ENCODE data around the gene GAP43.
"Not testable (repeated sequence)": the region's sequence is repeated elsewhere in the genome, so short reads cannot be mapped to it uniquely, and the experiment has no call there.

The GAP43 gene

GRCh38 chr3:115708540-115708939 lies 85.2 kb downstream of the GAP43 start:
- peaks cover 10% of the 10 kb centered on the region; the same call in 1 of the 2 replicates for H3K4me1 ChIP-seq (ENCODE audit: insufficient read depth, low read length)
- no peaks in the 10 kb centered on the region for H3K36me3 ChIP-seq (ENCODE audit: insufficient read depth, low read depth, low read length)
- no peaks in the 10 kb centered on the region for H3K9me3 ChIP-seq (ENCODE audit: insufficient read depth, low read depth, low read length)
- no peak overlapping the region for H3K4me3 ChIP-seq (ENCODE audit: low read length)
- H3K9ac ChIP-seq (ENCODE audit: low read depth, low read length) = no peak overlapping the region
- H3K27ac ChIP-seq (ENCODE audit: low read length) = no peak overlapping the region
- H3K27me3 ChIP-seq (ENCODE audit: insufficient read depth, low read length) = no peaks in the 10 kb centered on the region

- Histone ChIP-seq H3K9ac (ENCODE audit: low read depth, low read length) (no peak overlapping the region), H3K36me3 (ENCODE audit: insufficient read depth, low read depth, low read length) (no peaks in the 10 kb centered on the region), H3K9me3 (ENCODE audit: insufficient read depth, low read depth, low read length) (no peaks in the 10 kb centered on the region), H3K4me1 (ENCODE audit: insufficient read depth, low read length) (peaks cover 10% of the 10 kb centered on the region; the same call in 1 of the 2 replicates), H3K27ac (ENCODE audit: low read length) (no peak overlapping the region), H3K4me3 (ENCODE audit: low read length) (no peak overlapping the region), H3K27me3 (ENCODE audit: insufficient read depth, low read length) (no peaks in the 10 kb centered on the region)
These were observed 85.8 kb downstream of the GAP43 start for GRCh38 chr3:115709093-115709492.

DNA sequence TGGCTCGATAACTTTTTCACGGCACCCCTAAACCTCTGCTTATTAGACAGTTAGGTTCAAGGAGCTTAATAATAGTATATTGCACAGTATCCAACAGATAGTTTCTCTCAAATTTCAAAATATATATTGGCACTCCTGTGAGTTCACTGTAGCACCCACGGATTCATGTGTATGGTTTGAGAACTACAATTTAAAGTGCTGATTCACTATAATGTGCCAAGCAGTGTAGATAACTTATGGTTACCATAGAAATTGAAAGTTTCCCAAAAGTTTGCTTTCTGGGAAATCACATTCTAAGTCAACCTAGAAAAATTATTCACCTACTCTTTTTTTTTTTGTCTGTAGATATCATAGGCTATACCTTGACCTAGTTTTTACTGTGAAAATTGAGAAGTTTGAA lies 86.6 kb downstream of the GAP43 start:
- no peak overlapping the region for H3K4me3 ChIP-seq (ENCODE audit: low read length)
- no peak overlapping the region for H3K27ac ChIP-seq (ENCODE audit: low read length)
- no peak overlapping the region for H3K9ac ChIP-seq (ENCODE audit: low read depth, low read length)
- H3K9me3 ChIP-seq (ENCODE audit: insufficient read depth, low read depth, low read length) = no peaks in the 10 kb centered on the region
- peaks cover 10% of the 10 kb centered on the region; the same call in 1 of the 2 replicates for H3K4me1 ChIP-seq (ENCODE audit: insufficient read depth, low read length)
- no peaks in the 10 kb centered on the region for H3K36me3 ChIP-seq (ENCODE audit: insufficient read depth, low read depth, low read length)
- H3K27me3 ChIP-seq (ENCODE audit: insufficient read depth, low read length) = no peaks in the 10 kb centered on the region

DNA sequence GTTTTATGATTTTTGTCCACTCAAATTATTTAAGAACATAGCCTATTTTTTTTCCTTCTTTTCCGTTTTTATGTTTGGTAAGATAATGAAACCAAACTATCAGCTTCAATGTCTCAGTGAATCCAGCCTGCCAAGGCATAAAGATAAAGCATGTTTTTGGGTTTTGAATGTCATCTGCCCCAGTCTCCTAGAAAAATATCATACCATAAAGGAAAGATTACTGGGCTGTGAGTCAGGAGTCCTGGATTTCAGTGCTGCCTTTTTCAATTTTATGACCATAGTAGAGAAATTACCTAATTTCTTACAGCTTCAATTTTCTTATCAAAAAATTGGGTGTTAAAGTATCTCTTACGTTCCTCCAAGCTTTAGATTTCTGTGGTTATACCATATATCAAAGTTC lies 87.5 kb downstream of the GAP43 start:
- peaks cover 10% of the 10 kb centered on the region; the same call in 1 of the 2 replicates for H3K4me1 ChIP-seq (ENCODE audit: insufficient read depth, low read length)
- H3K9me3 ChIP-seq (ENCODE audit: insufficient read depth, low read depth, low read length) = no peaks in the 10 kb centered on the region
- no peak overlapping the region for H3K27ac ChIP-seq (ENCODE audit: low read length)
- no peak overlapping the region for H3K4me3 ChIP-seq (ENCODE audit: low read length)
- H3K27me3 ChIP-seq (ENCODE audit: insufficient read depth, low read length) = no peaks in the 10 kb centered on the region
- H3K9ac ChIP-seq (ENCODE audit: low read depth, low read length) = no peak overlapping the region
- H3K36me3 ChIP-seq (ENCODE audit: insufficient read depth, low read depth, low read length) = no peaks in the 10 kb centered on the region

DNA sequence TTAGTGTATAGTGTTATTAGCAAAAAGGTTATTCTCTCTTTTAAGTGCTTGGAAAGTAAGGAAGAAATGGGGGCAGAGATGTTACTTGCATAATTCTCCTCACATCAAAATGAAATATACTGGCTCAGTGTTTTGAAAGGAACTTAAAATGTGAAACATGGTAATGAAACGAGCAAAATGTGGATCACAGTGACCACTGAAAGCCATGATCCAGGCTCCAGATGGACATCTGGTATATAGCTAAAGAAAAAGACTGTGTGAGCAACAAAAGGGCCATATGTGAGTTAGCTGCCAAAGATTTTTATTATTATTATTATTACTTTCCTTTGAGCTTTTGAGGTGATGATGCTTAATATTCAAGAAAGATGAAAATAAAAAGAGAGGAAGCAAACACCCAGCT lies 89.6 kb downstream of the GAP43 start:
- peaks cover 10% of the 10 kb centered on the region; the same call in 1 of the 2 replicates for H3K4me1 ChIP-seq (ENCODE audit: insufficient read depth, low read length)

GRCh38 chr3:115713284-115713683 lies 90.0 kb downstream of the GAP43 start:
- H3K27me3 ChIP-seq (ENCODE audit: insufficient read depth, low read length) = no peaks in the 10 kb centered on the region
- H3K27ac ChIP-seq (ENCODE audit: low read length) = no peak overlapping the region

More for the DNA sequence above, 89.6 kb downstream of the GAP43 start:
- H3K36me3 ChIP-seq (ENCODE audit: insufficient read depth, low read depth, low read length) = no peaks in the 10 kb centered on the region
- no peaks in the 10 kb centered on the region for H3K9me3 ChIP-seq (ENCODE audit: insufficient read depth, low read depth, low read length)
- H3K4me3 ChIP-seq (ENCODE audit: low read length) = no peak overlapping the region
- H3K27me3 ChIP-seq (ENCODE audit: insufficient read depth, low read length) = no peaks in the 10 kb centered on the region
- no peak overlapping the region for H3K27ac ChIP-seq (ENCODE audit: low read length)
- no peak overlapping the region for H3K9ac ChIP-seq (ENCODE audit: low read depth, low read length)

GRCh38 chr3:115715241-115715745 lies 92.0 kb downstream of the GAP43 start:
- Histone ChIP-seq H3K27ac (ENCODE audit: low read length) (no peak overlapping the region), H3K4me1 (ENCODE audit: insufficient read depth, low read length) (peaks cover 7% of the 10 kb centered on the region; the same call in 1 of the 2 replicates), H3K9ac (ENCODE audit: low read depth, low read length) (no peak overlapping the region), H3K36me3 (ENCODE audit: insufficient read depth, low read depth, low read length) (no peaks in the 10 kb centered on the region), H3K4me3 (ENCODE audit: low read length) (no peak overlapping the region), H3K27me3 (ENCODE audit: insufficient read depth, low read length) (no peaks in the 10 kb centered on the region), H3K9me3 (ENCODE audit: insufficient read depth, low read depth, low read length) (no peaks in the 10 kb centered on the region)

More at GRCh38 chr3:115713284-115713683, 90.0 kb downstream of the GAP43 start:
- H3K36me3 ChIP-seq (ENCODE audit: insufficient read depth, low read depth, low read length) = no peaks in the 10 kb centered on the region
- no peak overlapping the region for H3K4me3 ChIP-seq (ENCODE audit: low read length)
- H3K4me1 ChIP-seq (ENCODE audit: insufficient read depth, low read length) = peaks cover 10% of the 10 kb centered on the region; the same call in 1 of the 2 replicates
- H3K9me3 ChIP-seq (ENCODE audit: insufficient read depth, low read depth, low read length) = no peaks in the 10 kb centered on the region
- no peak overlapping the region for H3K9ac ChIP-seq (ENCODE audit: low read depth, low read length)

DNA sequence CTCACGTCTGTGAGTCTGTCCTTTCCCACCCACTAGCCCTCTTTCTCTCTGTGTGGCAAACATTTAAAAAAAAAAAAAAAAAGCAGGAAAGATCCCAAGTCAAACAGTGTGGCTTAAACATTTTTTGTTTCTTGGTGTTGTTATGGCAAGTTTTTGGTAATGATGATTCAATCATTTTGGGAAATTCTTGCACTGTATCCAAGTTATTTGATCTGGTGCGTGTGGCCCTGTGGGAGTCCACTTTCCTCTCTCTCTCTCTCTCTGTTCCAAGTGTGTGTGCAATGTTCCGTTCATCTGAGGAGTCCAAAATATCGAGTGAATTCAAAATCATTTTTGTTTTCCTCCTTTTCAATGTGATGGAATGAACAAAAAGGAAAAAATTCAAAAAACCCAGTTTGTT lies 97.7 kb downstream of the GAP43 start:
- no peaks in the 10 kb centered on the region for H3K9me3 ChIP-seq (ENCODE audit: insufficient read depth, low read depth, low read length)
- no peak overlapping the region for H3K27ac ChIP-seq (ENCODE audit: low read length)
- H3K4me1 ChIP-seq (ENCODE audit: insufficient read depth, low read length) = no peaks in the 10 kb centered on the region; the same call in 1 of the 2 replicates

GRCh38 chr3:115725800-115726199 lies 102.5 kb downstream of the GAP43 start:
- H3K36me3 ChIP-seq (ENCODE audit: insufficient read depth, low read depth, low read length) = no peaks in the 10 kb centered on the region
- H3K4me3 ChIP-seq (ENCODE audit: low read length) = no peak overlapping the region
- H3K27ac ChIP-seq (ENCODE audit: low read length) = no peak overlapping the region
- H3K27me3 ChIP-seq (ENCODE audit: insufficient read depth, low read length) = no peaks in the 10 kb centered on the region
- H3K4me1 ChIP-seq (ENCODE audit: insufficient read depth, low read length) = no peaks in the 10 kb centered on the region
- no peak overlapping the region for H3K9ac ChIP-seq (ENCODE audit: low read depth, low read length)
- no peaks in the 10 kb centered on the region for H3K9me3 ChIP-seq (ENCODE audit: insufficient read depth, low read depth, low read length)

More for the DNA sequence above, 97.7 kb downstream of the GAP43 start:
- H3K9ac ChIP-seq (ENCODE audit: low read depth, low read length) = no peak overlapping the region
- no peaks in the 10 kb centered on the region for H3K27me3 ChIP-seq (ENCODE audit: insufficient read depth, low read length)
- no peak overlapping the region for H3K4me3 ChIP-seq (ENCODE audit: low read length)
- H3K36me3 ChIP-seq (ENCODE audit: insufficient read depth, low read depth, low read length) = no peaks in the 10 kb centered on the region

DNA sequence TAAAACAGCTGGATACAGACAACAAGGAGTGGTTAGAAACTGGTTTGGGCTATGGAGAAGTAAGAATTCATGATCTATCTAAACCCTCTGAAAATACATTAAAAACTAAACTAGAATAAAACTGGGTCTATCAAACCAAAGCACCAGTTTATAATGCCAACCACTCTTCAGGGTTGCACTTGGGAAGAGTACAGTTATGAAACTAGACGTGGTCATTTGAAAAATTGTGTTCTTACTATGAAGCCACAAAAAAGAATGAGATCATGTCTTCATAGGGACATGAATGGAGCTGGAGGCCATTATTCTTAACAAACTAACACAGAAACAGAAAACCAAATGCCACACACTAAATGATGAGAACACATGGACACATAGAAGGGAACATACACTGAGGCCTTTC lies 103.8 kb downstream of the GAP43 start:
- Histone ChIP-seq H3K4me1 (ENCODE audit: insufficient read depth, low read length) (no peaks in the 10 kb centered on the region), H3K9ac (ENCODE audit: low read depth, low read length) (no peak overlapping the region), H3K4me3 (ENCODE audit: low read length) (no peak overlapping the region), H3K27me3 (ENCODE audit: insufficient read depth, low read length) (no peaks in the 10 kb centered on the region), H3K36me3 (ENCODE audit: insufficient read depth, low read depth, low read length) (no peaks in the 10 kb centered on the region), H3K27ac (ENCODE audit: low read length) (no peak overlapping the region), H3K9me3 (ENCODE audit: insufficient read depth, low read depth, low read length) (no peaks in the 10 kb centered on the region)

GRCh38 chr3:115728013-115728412 lies 104.7 kb downstream of the GAP43 start:
- no peaks in the 10 kb centered on the region for H3K36me3 ChIP-seq (ENCODE audit: insufficient read depth, low read depth, low read length)
- no peaks in the 10 kb centered on the region for H3K9me3 ChIP-seq (ENCODE audit: insufficient read depth, low read depth, low read length)
- no peak overlapping the region for H3K27ac ChIP-seq (ENCODE audit: low read length)
- H3K4me1 ChIP-seq (ENCODE audit: insufficient read depth, low read length) = no peaks in the 10 kb centered on the region
- no peak overlapping the region for H3K9ac ChIP-seq (ENCODE audit: low read depth, low read length)
- no peaks in the 10 kb centered on the region for H3K27me3 ChIP-seq (ENCODE audit: insufficient read depth, low read length)
- no peak overlapping the region for H3K4me3 ChIP-seq (ENCODE audit: low read length)

- H3K9ac ChIP-seq (ENCODE audit: low read depth, low read length); H3K27me3 ChIP-seq (ENCODE audit: insufficient read depth, low read length); H3K27ac ChIP-seq (ENCODE audit: low read length); H3K4me3 ChIP-seq (ENCODE audit: low read length); H3K36me3 ChIP-seq (ENCODE audit: insufficient read depth, low read depth, low read length); H3K4me1 ChIP-seq (ENCODE audit: insufficient read depth, low read length): not testable (repeated sequence)
- peaks cover 15% of the 10 kb centered on the region for H3K9me3 ChIP-seq (ENCODE audit: insufficient read depth, low read depth, low read length)
These were observed 113.0 kb downstream of the GAP43 start for GRCh38 chr3:115736341-115736740.
